Endothelial cell of umbilical vein (primary cell): ENCODE data around the gene LCLAT1. TPM values are rescaled to one million over a fixed set of nuclear protein-coding genes. Genes with fewer than 3 reads are reported as not detected.

Experiments
- BruUV-seq: library from RNA; stranded (reverse); fragments of 400-500 nt; replicated peaks from 2 replicates; lab custom pipeline; 2021; lab: Mats Ljungman, UMichigan
- CTCF ChIA-PET: fragments of 300-600, 350-600 bp; sonication (Branson Sonifier 250); formaldehyde crosslinking; loops from one replicate; lab custom pipeline; 2021; ENCODE audit warnings: antibody characterized with exemption, inconsistent platforms; lab: Charles Lee
- POLR2A ChIA-PET: fragments of 300-600, 350-600 bp; sonication (Branson Sonifier 250); formaldehyde crosslinking; loops from one replicate; lab custom pipeline; 2021; ENCODE audit warnings: antibody characterized with exemption, inconsistent platforms; lab: Charles Lee
- DNase-seq: peaks from one replicate; pipeline ENCODE4 v3.0.0-alpha.2; 2011; ENCODE audit warnings: low read depth, low spot score
- FAIRE-seq: peaks from 2 replicates; lab custom pipeline; 2011; peaks lifted over from hg19 to GRCh38; lab: Jason Lieb, UNC
- H2AFZ ChIP-seq: 2 replicates; pipeline ENCODE4 v1.6.0; 2012; ENCODE audit warnings: low read depth, low read length, control low read depth, inconsistent platforms
- H3K27ac ChIP-seq: 2 replicates; pipeline ENCODE4 v1.5.1; 2011; ENCODE audit warnings: low read depth, mild to moderate bottlenecking, control low read depth, low read length, moderate library complexity; ENCODE audit not compliant: insufficient read depth
- H3K27me3 ChIP-seq, 2 experiments: 2 replicates each; pipeline versions ENCODE4 v1.6.0 to v1.6.1; 2011; ENCODE audit warnings: low read length in 2 of 2, mixed read lengths in 1 of 2; ENCODE audit not compliant: control insufficient read depth in 2 of 2, insufficient read depth in 2 of 2
- H3K36me3 ChIP-seq, 2 experiments: 2 replicates in 1 of 2; 3 replicates in 1 of 2; pipeline ENCODE4 v1.5.1; 2011; ENCODE audit warnings: low read length in 2 of 2, mild to moderate bottlenecking in 1 of 2, moderate library complexity in 1 of 2; ENCODE audit not compliant: control insufficient read depth in 2 of 2, insufficient read depth in 2 of 2; ENCODE audit errors: extremely low read depth in 1 of 2
- H3K4me1 ChIP-seq: 3 replicates; pipeline ENCODE4 v1.5.1; 2011; ENCODE audit warnings: mild to moderate bottlenecking, low read length; ENCODE audit not compliant: control insufficient read depth, insufficient read depth; ENCODE audit errors: extremely low read depth
- H3K4me2 ChIP-seq: 2 replicates; pipeline ENCODE4 v1.6.1; 2011; ENCODE audit warnings: low read length, control low read depth, mixed read lengths; ENCODE audit not compliant: insufficient read depth
- H3K4me3 ChIP-seq, 3 experiments: fragments of 200-600 bp in 1 of 3; sonication (generic), shearing (Covaris generic) in 1 of 3; replicated peaks in 1 of 3; 2 replicates each; pipeline ENCODE4 v1.5.1; 2011 to 2016; ENCODE audit warnings: control low read depth in 3 of 3, low read length in 3 of 3, mild to moderate bottlenecking in 2 of 3, inconsistent platforms in 1 of 3, low read depth in 1 of 3, moderate library complexity in 1 of 3; ENCODE audit not compliant: insufficient read depth in 1 of 3
- H3K79me2 ChIP-seq: 2 replicates; pipeline ENCODE4 v1.6.0; 2012; ENCODE audit warnings: low read length, inconsistent platforms; ENCODE audit not compliant: control insufficient read depth, insufficient read depth
- H3K9ac ChIP-seq: replicated peaks from 2 replicates; pipeline ENCODE3; 2011; ENCODE audit warnings: low read length, control low read depth; ENCODE audit not compliant: insufficient read depth; ENCODE audit errors: extremely low read depth
- H3K9me1 ChIP-seq: replicated peaks from 3 replicates; pipeline ENCODE4 v1.6.0; 2011; ENCODE audit warnings: mild to moderate bottlenecking, low read length; ENCODE audit not compliant: control insufficient read depth, insufficient read depth; ENCODE audit errors: extremely low read depth
- H3K9me3 ChIP-seq: replicated peaks from 2 replicates; pipeline ENCODE4 v1.5.1; 2012; ENCODE audit warnings: low read length, inconsistent platforms; ENCODE audit not compliant: control insufficient read depth, insufficient read depth
- H4K20me1 ChIP-seq: replicated peaks from 2 replicates; pipeline ENCODE3; 2011; ENCODE audit warnings: mild to moderate bottlenecking, low read length; ENCODE audit not compliant: control insufficient read depth, insufficient read depth; ENCODE audit errors: extremely low read depth
- EZH2 ChIP-seq: IDR thresholded peaks from 2 replicates; pipeline ENCODE4 v1.6.1; 2012; ENCODE audit warnings: borderline replicate concordance, low read depth, mild to moderate bottlenecking, moderate library complexity, low read length, inconsistent platforms; ENCODE audit not compliant: severe bottlenecking
- FOS ChIP-seq: IDR thresholded peaks from 2 replicates; pipeline ENCODE4 v1.6.1; 2011; ENCODE audit warnings: mild to moderate bottlenecking, low read length, moderate library complexity, borderline replicate concordance; ENCODE audit not compliant: insufficient read depth
- GATA2 ChIP-seq: IDR thresholded peaks from 2 replicates; pipeline ENCODE4 v1.7.0; 2011; ENCODE audit warnings: low read depth, mild to moderate bottlenecking, moderate library complexity, mixed read lengths, low read length; ENCODE audit not compliant: insufficient read length, insufficient read depth
- JUN ChIP-seq: IDR thresholded peaks from 2 replicates; pipeline ENCODE4 v1.6.1; 2011; ENCODE audit warnings: borderline replicate concordance, low read depth; ENCODE audit not compliant: insufficient read length, insufficient read depth
- MAX ChIP-seq: IDR thresholded peaks from 2 replicates; pipeline ENCODE4 v1.6.1; 2011; ENCODE audit not compliant: insufficient read depth, insufficient read length
- MYC ChIP-seq: IDR thresholded peaks from one replicate; pipeline ENCODE4 v1.6.1; 2011; ENCODE audit warnings: mild to moderate bottlenecking, low read depth, low read length
- POLR2A ChIP-seq: IDR thresholded peaks from 2 replicates; pipeline ENCODE4 v1.6.1; 2012; ENCODE audit warnings: low read depth, mild to moderate bottlenecking, control low read depth, low read length
- POLR2AphosphoS5 ChIP-seq: IDR thresholded peaks from 2 replicates; pipeline ENCODE4 v1.6.1; 2012; ENCODE audit warnings: low read depth, mild to moderate bottlenecking, control low read depth, low read length, moderate library complexity; ENCODE audit not compliant: insufficient read depth
- dilution Hi-C: fragments of 300-500 bp; cut with MboI; formaldehyde crosslinking; loops from one replicate; pipeline ENCODE4 v1.15.0; 2019; ENCODE audit warnings: low sequenced_read_pairs; ENCODE audit not compliant: extremely low pct_ligation_motif_present
- intact Hi-C: fragments of 100-400 bp; cut with micrococcal nuclease; formaldehyde crosslinking; loops from one replicate; pipeline ENCODE4 v1.10.0; 2022
- polyA plus RNA-seq, 4 experiments: library from polyadenylated mRNA; depleted of rRNA in 3 of 4; stranded (reverse) in 3 of 4; unstranded in 1 of 4; fragments of >200 nt; gene quantifications; 2 replicates each; pipeline versions ENCODE4 v1.2.1 to v1.2.3, GENCODE V29; 2011 to 2012; ENCODE audit warnings: missing spikeins in 1 of 4
- total RNA-seq: library from RNA; stranded (reverse); gene quantifications from 2 replicates; pipeline ENCODE4 v1.2.3, GENCODE V29; 2021
- TF ChIP-seq, protein P1 (sequence below), 2 donors: IDR thresholded peaks; 1 replicate in 1 of 2; 2 replicates in 1 of 2; pipeline ENCODE4 v1.5.1; 2011; ENCODE audit warnings: low read length in 2 of 2, mild to moderate bottlenecking in 2 of 2, moderate library complexity in 2 of 2, control low read depth in 1 of 2, inconsistent platforms in 1 of 2, low read depth in 1 of 2; ENCODE audit not compliant: insufficient read depth in 1 of 2; ENCODE audit errors: extremely low read depth in 1 of 2

Gene LCLAT1
- total and polyA plus RNA-seq, 2 donors (not counting 3 experiments of a cell fraction or from before 2014, with no cell fraction given): 6.1 to 20.8 TPM

- intact Hi-C loops: no loop called here
- no peaks in the 10 kb centered on the region for H4K20me1 ChIP-seq
- no peaks in the 10 kb centered on the region for H3K9me1 ChIP-seq
- peaks cover 6% of the 10 kb centered on the region for H3K79me2 ChIP-seq
- FAIRE-seq: no peak
- H3K27ac ChIP-seq: no peak overlapping the region
- no peak for TF ChIP-seq FOS
- no peak for TF ChIP-seq MAX
- TF ChIP-seq MYC: no peak
- no peak for TF ChIP-seq JUN
- no peak for TF ChIP-seq GATA2
- TF ChIP-seq POLR2A: no peak
- DNase-seq: no peak
- H3K36me3 ChIP-seq: no peaks in the 10 kb centered on the region
- BruUV-seq: no TSS peak
- no peak overlapping the region for H3K4me2 ChIP-seq
- H3K27me3 ChIP-seq: no peaks in the 10 kb centered on the region
- H3K9ac ChIP-seq: no peak overlapping the region
- ChIA-PET POLR2A (no interaction called here), CTCF (no interaction called here)
- no peaks in the 10 kb centered on the region for H3K4me1 ChIP-seq
- no peaks in the 10 kb centered on the region for H3K9me3 ChIP-seq
- no peak overlapping the region for H2AFZ ChIP-seq
- H3K4me3 ChIP-seq: no peak overlapping the region
- dilution Hi-C loops: no loop called here
Observed at GRCh38 chr2:30484995-30485394, 37.9 kb downstream of the LCLAT1 start.

GRCh38 chr2:30486655-30487054 is 39.6 kb downstream of the LCLAT1 start:
- H3K36me3 ChIP-seq: no peaks in the 10 kb centered on the region
- no peaks in the 10 kb centered on the region for H3K27me3 ChIP-seq
- CTCF ChIA-PET: interaction anchor here (1.7 kb wide), 1 partner anchor 11 kb away, joined by 3 read pairs; no protein-coding TSS in a partner anchor
- no peaks in the 10 kb centered on the region for H3K4me1 ChIP-seq
- H3K4me2 ChIP-seq: no peak overlapping the region
- DNase-seq: no peak
- no peak for FAIRE-seq
- H2AFZ ChIP-seq: no peak overlapping the region
- POLR2A ChIA-PET: no interaction called here
- dilution Hi-C loops (no loop called here), intact Hi-C loops (no loop called here)
- H3K9me3 ChIP-seq: no peaks in the 10 kb centered on the region
- TF ChIP-seq POLR2A (no peak), JUN (no peak), POLR2AphosphoS5 (no peak), GATA2 (no peak), FOS (no peak), MAX (no peak), EZH2 (no peak), MYC (no peak)
- TF ChIP-seq, protein P1, sequence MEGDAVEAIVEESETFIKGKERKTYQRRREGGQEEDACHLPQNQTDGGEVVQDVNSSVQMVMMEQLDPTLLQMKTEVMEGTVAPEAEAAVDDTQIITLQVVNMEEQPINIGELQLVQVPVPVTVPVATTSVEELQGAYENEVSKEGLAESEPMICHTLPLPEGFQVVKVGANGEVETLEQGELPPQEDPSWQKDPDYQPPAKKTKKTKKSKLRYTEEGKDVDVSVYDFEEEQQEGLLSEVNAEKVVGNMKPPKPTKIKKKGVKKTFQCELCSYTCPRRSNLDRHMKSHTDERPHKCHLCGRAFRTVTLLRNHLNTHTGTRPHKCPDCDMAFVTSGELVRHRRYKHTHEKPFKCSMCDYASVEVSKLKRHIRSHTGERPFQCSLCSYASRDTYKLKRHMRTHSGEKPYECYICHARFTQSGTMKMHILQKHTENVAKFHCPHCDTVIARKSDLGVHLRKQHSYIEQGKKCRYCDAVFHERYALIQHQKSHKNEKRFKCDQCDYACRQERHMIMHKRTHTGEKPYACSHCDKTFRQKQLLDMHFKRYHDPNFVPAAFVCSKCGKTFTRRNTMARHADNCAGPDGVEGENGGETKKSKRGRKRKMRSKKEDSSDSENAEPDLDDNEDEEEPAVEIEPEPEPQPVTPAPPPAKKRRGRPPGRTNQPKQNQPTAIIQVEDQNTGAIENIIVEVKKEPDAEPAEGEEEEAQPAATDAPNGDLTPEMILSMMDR (IDR thresholded peaks at IDR 0.05; ENCODE audit: extremely low read depth in 1 of 2, insufficient read depth in 1 of 2, low read depth in 1 of 2, low read length in 2 of 2): no peak
- no TSS peak for BruUV-seq
- H3K79me2 ChIP-seq: peaks cover 6% of the 10 kb centered on the region
- no peaks in the 10 kb centered on the region for H3K9me1 ChIP-seq
- no peak overlapping the region for H3K27ac ChIP-seq
- no peak overlapping the region for H3K9ac ChIP-seq
- H4K20me1 ChIP-seq: no peaks in the 10 kb centered on the region
- no peak overlapping the region for H3K4me3 ChIP-seq
